Measurements from ENCODE around the gene DNM3. TPM values are rescaled to one million over a fixed set of nuclear protein-coding genes. Genes with fewer than 3 reads are reported as not detected.

DNM3 gene
- total and polyA plus RNA-seq, 9 of the 15 experiments (the other 6 are each of a cell fraction or from before 2014, with no cell fraction given) = 0.08 to 0.36 (median 0.22) TPM; not detected in 1

GRCh38 chr1:171883849-171884248 lies 42.6 kb downstream of the DNM3 start:
- ATAC-seq (no peak; the same call in 2 of the 3 replicates), DNase-seq (ENCODE audit: extremely low read depth in 1 of 4, low spot score in 3 of 4) (no peak), FAIRE-seq (no peak)
- intact Hi-C loops (cut with micrococcal nuclease) = no loop called here
- Histone ChIP-seq H4K20me1 (replicated peaks; ENCODE audit: control insufficient read depth, insufficient read depth, low read length) (no peaks in the 10 kb centered on the region), H3K9me1 (ENCODE audit: control insufficient read depth, insufficient read depth, low read length) (no peaks in the 10 kb centered on the region), H2AFZ (ENCODE audit: low read depth, low read length) (no peak overlapping the region), H3K27ac (ENCODE audit: extremely low read depth, low read depth, low read length) (no peak overlapping the region), H3K4me1 (replicated peaks in 1 of 2; ENCODE audit: control insufficient read depth in 2 of 2, insufficient read depth in 2 of 2, low read length in 2 of 2) (no peaks in the 10 kb centered on the region), H3K4me2 (ENCODE audit: insufficient read depth, low read length) (no peak overlapping the region), H3K36me3 (ENCODE audit: control insufficient read depth, insufficient read depth, low read length) (no peaks in the 10 kb centered on the region), H3K9me3 (replicated peaks; ENCODE audit: control insufficient read depth, insufficient read depth, low read depth, low read length) (no peaks in the 10 kb centered on the region), H3K79me2 (ENCODE audit: control insufficient read depth, insufficient read depth, low read length) (no peaks in the 10 kb centered on the region), H3K4me3 (no peak overlapping the region), H3K9ac (ENCODE audit: insufficient read depth in 1 of 2, low read depth in 2 of 2, low read length in 2 of 2) (no peak overlapping the region), H3K27me3 (ENCODE audit: control insufficient read depth in 2 of 2, insufficient read depth in 2 of 2, low read length in 2 of 2) (no peaks in the 10 kb centered on the region)
- no TSS peak for BruUV-seq (replicated peaks)
- no peak for TF ChIP-seq ZBTB8A (IDR thresholded peaks at IDR 0.05; ENCODE audit: partially characterized antibody)
- no peak for TF ChIP-seq ZNF253 (CRISPR knock-in tag; conservative IDR thresholded peaks at IDR 0.05)
- TF ChIP-seq SMARCE1 (IDR thresholded peaks at IDR 0.05) = no peak
- no peak for TF ChIP-seq PKNOX1 (IDR thresholded peaks at IDR 0.05)
- no peak for TF ChIP-seq TRIM24 (IDR thresholded peaks at IDR 0.05)
- ChIA-PET CTCF (ENCODE audit: low intra/inter-chr PET ratio) (no interaction called here), POLR2A (interaction anchor here (1.0 kb wide), 1 partner anchor 18 kb away, joined by 3 read pairs; no protein-coding TSS in a partner anchor)
- WGBS (ENCODE audit: insufficient coverage, low coverage, missing lambda C conversion rate) = 3% methylated on average over 4 of the region's 4 CpGs
- in situ Hi-C loops (cut with MboI) = no loop called here

- Histone ChIP-seq H3K27me3 (ENCODE audit: control insufficient read depth in 2 of 2, insufficient read depth in 2 of 2, low read length in 2 of 2) (no peaks in the 10 kb centered on the region), H3K27ac (ENCODE audit: extremely low read depth, low read depth, low read length) (no peak overlapping the region), H3K4me2 (ENCODE audit: insufficient read depth, low read length) (no peak overlapping the region), H3K9me1 (ENCODE audit: control insufficient read depth, insufficient read depth, low read length) (no peaks in the 10 kb centered on the region), H3K4me1 (replicated peaks in 1 of 2; ENCODE audit: control insufficient read depth in 2 of 2, insufficient read depth in 2 of 2, low read length in 2 of 2) (no peaks in the 10 kb centered on the region), H4K20me1 (replicated peaks; ENCODE audit: control insufficient read depth, insufficient read depth, low read length) (no peaks in the 10 kb centered on the region), H3K79me2 (ENCODE audit: control insufficient read depth, insufficient read depth, low read length) (no peaks in the 10 kb centered on the region), H3K36me3 (ENCODE audit: control insufficient read depth, insufficient read depth, low read length) (no peaks in the 10 kb centered on the region), H2AFZ (ENCODE audit: low read depth, low read length) (no peak overlapping the region), H3K4me3 (no peak overlapping the region), H3K9ac (ENCODE audit: insufficient read depth in 1 of 2, low read depth in 2 of 2, low read length in 2 of 2) (no peak overlapping the region), H3K9me3 (replicated peaks; ENCODE audit: control insufficient read depth, insufficient read depth, low read depth, low read length) (no peaks in the 10 kb centered on the region)
- POLR2A ChIA-PET = interaction anchor here (1.0 kb wide), 1 partner anchor 17 kb away, joined by 3 read pairs; no protein-coding TSS in a partner anchor
- WGBS (ENCODE audit: insufficient coverage, low coverage, missing lambda C conversion rate) = 0% methylated on average over 1 of the region's 1 CpG
- ATAC-seq (no peak), DNase-seq (ENCODE audit: extremely low read depth in 1 of 4, low spot score in 3 of 4) (no peak), FAIRE-seq (no peak)
- intact Hi-C loops (cut with micrococcal nuclease) (no loop called here), in situ Hi-C loops (cut with MboI) (no loop called here)
- CTCF ChIA-PET (ENCODE audit: low intra/inter-chr PET ratio) = no interaction called here
- no TSS peak for BruUV-seq (replicated peaks)
- no peak for TF ChIP-seq SAFB2 (IDR thresholded peaks at IDR 0.05; ENCODE audit: borderline replicate concordance, low read depth, low read length, severe bottlenecking)
- TF ChIP-seq TAF1 (IDR thresholded peaks at IDR 0.05; ENCODE audit: control insufficient read depth, extremely low read depth, insufficient read depth, low read length, severe bottlenecking) = no peak
- TF ChIP-seq TCF3 (CRISPR knock-in tag; IDR thresholded peaks at IDR 0.05) = no peak
- no peak for TF ChIP-seq RFX1 (IDR thresholded peaks at IDR 0.05)
- no peak for TF ChIP-seq TRIM28 (IDR thresholded peaks at IDR 0.05)
- no peak for TF ChIP-seq ZFP36 (IDR thresholded peaks at IDR 0.05; ENCODE audit: low read depth, low read length, partially characterized antibody)
- no peak for TF ChIP-seq NELFE (IDR thresholded peaks at IDR 0.05; ENCODE audit: insufficient read depth, insufficient read length)
- no peak for TF ChIP-seq RUNX1 (IDR thresholded peaks at IDR 0.05; ENCODE audit: low read depth)
- no peak for TF ChIP-seq NFATC3 (IDR thresholded peaks at IDR 0.05)
- TF ChIP-seq PATZ1 (CRISPR knock-in tag; IDR thresholded peaks at IDR 0.05; ENCODE audit: borderline replicate concordance) = no peak
Measured at GRCh38 chr1:171884475-171884874, 43.2 kb downstream of the DNM3 start.
